ENCODE data around the gene ABCC6.
"Not testable (repeated sequence)": the region's sequence is repeated elsewhere in the genome, so short reads cannot be mapped to it uniquely, and the experiment has no call there.

Gene ABCC6

DNA sequence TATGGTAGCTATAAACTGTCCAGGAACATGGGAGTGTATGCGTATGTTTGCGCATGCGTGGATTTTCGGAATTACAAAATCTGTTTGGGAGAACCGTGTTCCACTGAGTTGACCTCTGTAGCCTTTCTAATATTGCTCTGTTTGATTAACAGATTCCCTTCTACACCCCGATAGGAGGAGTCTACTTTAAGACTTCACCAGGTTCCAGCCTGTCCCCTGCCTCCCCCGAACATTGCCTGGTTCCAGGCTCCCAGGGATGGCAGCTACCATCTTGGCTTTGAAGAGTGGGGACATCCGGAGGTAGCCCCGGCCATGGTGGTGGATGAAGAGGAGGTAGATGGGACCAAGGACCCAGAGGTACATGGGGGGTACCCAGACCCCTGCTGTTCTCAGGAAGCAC lies 1.9 kb downstream of the ABCC6 start:
- not testable (repeated sequence) for DNase-seq

- DNase-seq: not testable (repeated sequence)
These were observed 2.8 kb downstream of the ABCC6 start for GRCh38 chr16:16220449-16220848.

- DNase-seq: not testable (repeated sequence)
These were observed 4.5 kb downstream of the ABCC6 start for GRCh38 chr16:16218787-16219186.

- DNase-seq: not testable (repeated sequence)
These were observed 4.9 kb downstream of the ABCC6 start for GRCh38 chr16:16218349-16218748.

DNA sequence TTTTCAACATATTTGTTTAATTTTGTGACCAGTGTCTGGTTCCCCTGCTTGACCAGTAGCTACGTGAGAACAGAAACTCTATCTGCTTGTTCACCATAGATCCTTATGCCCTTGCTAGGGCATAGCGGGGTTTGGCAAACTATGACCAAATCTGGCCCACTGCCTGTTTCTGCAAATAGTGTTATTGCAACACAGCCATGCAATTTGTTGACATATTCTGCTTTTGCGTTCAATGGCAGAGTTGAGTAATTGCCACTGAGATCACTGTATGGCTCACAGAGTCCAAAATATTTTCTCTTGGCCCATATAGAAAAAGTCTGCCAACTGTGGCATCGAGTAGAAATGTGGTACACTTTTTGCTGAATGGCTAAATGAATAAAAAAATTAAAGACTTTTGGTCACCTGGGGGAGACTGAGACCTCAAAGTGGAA lies 9.4 kb downstream of the ABCC6 start:
- DNase-seq: not testable (repeated sequence)

- not testable (repeated sequence) for DNase-seq
These were observed 11.9 kb downstream of the ABCC6 start for GRCh38 chr16:16211404-16211803.

DNA sequence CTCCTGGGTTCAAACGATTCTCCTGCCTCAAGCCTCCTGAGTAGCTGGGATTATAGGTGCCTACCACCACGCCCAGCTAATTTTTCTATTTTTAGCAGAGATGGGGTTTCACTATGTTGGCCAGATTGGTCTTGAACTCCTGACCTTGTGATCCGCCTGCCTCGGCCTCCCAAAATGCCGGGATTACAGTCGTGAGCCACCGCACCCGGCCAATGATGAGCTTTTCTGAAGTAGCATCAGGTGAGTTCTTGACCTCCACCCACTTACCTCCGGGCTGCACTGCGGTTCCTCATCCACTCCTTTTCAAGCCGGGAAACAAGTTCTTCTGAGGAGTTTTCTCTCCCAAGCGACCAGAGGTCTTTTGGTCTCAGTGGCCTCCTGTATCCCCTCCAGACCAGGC lies 14.8 kb downstream of the ABCC6 start:
- DNase-seq: not testable (repeated sequence)

DNA sequence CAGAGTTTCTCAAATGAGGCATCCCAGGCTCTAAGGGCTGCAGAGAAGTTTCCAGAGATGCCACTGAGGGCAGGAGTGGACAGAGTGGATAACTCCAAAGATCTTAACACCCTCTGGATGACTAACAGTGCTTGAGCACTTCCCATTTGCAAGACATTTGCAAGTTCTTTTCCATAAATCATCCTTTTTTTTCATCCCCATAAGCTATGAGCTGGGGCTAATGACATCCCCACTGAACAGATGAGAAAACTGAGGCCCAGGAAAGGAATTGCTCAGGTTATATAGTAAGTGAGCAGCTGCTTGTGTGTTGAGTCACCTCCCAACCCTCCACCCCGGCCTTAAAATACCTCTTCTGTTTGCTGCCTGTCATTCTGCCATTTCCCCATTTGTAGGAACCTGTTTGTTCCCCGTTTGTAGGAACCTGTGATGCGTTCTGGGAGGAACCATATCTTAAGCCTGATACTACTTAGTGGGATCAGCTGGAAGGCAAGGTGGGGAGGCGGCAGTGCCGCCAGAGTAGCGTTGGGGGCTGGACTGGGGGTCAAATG lies 15.4 kb downstream of the ABCC6 start:
- DNase-seq: not testable (repeated sequence)

GRCh38 chr16:16207097-16207786 lies 16.1 kb downstream of the ABCC6 start:
- not testable (repeated sequence) for DNase-seq

DNA sequence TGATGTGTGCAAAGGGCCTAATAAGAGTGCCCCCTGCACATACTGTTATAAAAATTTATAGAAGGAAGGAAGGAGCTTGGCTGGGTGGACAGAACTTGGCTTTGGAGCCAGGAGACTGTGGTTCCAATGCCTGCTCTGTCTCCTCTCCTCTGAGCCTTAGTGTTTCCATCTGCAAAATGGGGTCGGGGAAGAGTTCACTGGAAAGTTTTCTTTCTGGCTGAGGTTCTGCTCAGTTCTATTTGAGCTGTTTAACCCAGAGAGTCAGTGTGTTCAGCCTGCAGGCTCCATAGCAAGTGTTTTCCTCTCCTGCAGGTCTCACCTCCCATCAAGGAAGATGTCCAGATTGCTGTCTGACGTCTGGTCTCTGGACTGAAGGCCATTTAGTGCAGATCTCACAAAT lies 17.4 kb downstream of the ABCC6 start:
- not testable (repeated sequence) for DNase-seq

GRCh38 chr16:16204552-16204951 lies 18.7 kb downstream of the ABCC6 start:
- not testable (repeated sequence) for DNase-seq

DNA sequence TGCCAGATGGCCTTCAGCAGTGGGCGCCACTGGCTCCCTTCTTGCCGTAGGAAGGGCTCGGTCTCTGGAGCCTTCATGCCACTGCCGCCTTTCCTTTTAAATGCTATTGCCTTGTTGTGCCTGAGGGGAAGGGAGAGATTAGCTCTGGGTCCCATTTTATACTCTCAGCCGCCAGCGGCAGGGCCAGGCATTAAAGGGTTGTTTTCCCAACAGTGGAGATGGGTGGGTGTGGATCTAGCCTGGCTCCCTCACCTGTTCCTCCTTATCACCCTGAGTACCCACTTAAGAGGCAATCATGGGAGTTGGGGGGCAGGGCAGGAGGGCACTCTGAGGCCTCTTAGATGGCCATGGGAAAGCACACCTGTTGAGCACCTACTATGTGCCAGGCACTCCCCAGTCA lies 19.8 kb downstream of the ABCC6 start:
- not testable (repeated sequence) for DNase-seq

DNA sequence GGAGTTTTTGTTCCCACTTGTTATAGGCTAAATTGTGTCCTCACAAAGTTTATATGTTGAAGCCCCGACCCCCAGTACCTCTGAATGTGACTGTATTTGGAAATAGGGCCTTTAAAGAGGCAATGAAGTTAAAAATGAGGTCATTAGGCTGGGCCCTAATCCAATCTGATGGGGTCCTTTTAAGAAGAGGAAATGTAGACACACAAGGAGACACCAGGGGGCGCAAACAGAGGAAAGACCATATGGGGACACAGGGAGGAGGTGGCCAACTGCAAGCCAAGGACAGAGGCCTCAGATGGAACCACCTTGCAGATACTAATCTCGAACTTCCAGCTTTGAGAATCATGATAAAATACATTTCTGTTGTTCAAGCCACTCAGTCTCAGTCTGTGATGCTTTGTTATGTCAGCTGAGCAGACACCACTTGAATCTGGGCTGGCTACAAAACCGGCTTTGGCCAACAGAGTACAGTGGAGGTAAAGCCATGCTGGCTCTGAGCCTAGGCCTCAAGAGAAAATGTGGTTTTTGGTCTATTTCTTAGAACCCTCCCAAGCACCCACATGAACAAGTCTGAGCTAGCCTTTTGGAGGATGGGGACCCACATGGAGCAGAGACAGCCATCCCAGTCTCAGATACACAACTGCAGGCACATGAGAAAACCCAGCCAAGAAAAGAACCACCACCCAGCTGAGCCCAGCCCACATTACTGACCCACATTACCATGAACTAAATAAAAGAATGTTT lies 20.7 kb downstream of the ABCC6 start:
- DNase-seq: not testable (repeated sequence)

- not testable (repeated sequence) for DNase-seq
These were observed 21.4 kb downstream of the ABCC6 start for GRCh38 chr16:16201880-16202279.

DNA sequence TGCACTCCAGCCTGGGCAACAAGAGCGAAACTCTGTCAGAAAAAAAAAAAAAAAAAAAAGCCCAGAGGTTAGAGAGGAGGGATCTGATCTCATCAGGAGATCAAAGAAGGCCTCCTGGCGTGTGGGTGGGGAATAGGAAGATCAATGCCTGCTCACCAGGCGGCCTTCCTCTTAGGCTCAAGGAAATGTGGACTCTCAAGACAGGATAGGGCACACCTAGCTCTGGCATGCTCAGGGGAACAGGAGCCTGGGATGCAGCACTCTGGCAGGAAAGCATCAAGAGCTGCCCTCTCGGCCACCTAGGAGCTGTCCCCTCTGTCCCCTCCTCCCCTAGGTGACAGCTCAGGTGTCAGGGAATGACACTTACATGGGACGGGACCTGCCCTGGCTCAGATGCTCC lies 22.9 kb downstream of the ABCC6 start:
- not testable (repeated sequence) for DNase-seq

DNA sequence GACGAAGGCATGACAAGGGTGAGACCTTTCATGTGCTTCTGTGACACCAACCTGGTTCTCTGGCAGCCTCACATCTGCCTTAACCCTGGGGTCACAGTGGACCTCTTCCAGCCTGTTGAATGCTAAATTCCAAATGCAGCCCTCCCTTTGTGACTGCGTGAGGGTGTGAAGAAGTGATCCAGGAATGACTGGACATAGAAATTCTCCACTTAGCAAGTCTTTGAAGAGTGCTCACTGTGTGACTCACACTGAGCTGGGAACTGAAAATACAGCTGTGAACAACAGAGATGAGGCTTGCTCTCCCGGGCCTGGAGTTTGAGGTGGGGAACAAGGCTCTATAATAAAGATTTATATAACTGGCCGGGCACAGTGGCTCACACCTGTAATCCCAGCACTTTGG lies 23.9 kb downstream of the ABCC6 start:
- DNase-seq: not testable (repeated sequence)

GRCh38 chr16:16197966-16198365 lies 25.3 kb downstream of the ABCC6 start:
- no peak for DNase-seq

GRCh38 chr16:16197331-16197730 lies 26.0 kb downstream of the ABCC6 start:
- no peak for DNase-seq

- DNase-seq: no peak
These were observed 27.2 kb downstream of the ABCC6 start for GRCh38 chr16:16196099-16196498.

DNA sequence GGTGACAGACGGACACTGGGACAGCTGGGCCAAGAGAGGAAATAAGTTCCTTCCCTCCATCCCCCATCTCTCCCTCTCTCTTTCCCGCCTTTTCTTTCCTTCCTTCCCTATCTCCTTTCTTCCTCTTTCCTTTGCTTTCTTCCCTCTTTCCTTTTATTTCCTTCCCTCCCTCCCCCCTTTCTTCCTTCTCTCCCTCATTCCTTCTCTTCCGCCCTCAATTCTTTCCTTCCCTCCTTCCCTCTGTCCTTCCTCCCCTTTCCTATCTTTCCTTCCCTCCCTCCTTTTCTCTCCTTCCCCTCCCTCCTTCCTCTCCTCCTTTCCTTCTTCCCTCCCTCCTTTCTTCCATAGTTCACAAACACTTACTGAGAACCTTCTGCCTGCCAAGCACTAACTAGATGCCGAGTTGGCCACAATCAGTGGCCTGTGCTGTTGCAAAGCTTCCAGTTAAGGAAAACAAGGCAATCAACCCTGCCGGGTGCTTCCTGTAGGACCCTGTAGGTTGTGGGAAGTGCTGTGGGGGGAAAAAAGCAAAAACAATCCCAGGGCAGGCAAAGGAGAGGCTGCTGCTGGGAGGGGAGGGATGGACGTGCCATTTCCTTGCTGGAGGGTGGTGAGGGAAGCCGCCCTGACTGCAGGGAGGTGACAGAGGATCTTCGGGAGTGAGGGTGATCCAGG lies 31.7 kb downstream of the ABCC6 start:
- no peak for DNase-seq

GRCh38 chr16:16190966-16191365 lies 32.3 kb downstream of the ABCC6 start:
- not testable (repeated sequence) for DNase-seq

GRCh38 chr16:16190546-16190945 lies 32.7 kb downstream of the ABCC6 start:
- no peak for DNase-seq

- no peak for DNase-seq
These were observed 33.5 kb downstream of the ABCC6 start for GRCh38 chr16:16189842-16190241.
